ENCODE data around the gene RIBC2.
"Not testable (repeated sequence)": the region's sequence is repeated elsewhere in the genome, so short reads cannot be mapped to it uniquely, and the experiment has no call there.

RIBC2 gene

DNA sequence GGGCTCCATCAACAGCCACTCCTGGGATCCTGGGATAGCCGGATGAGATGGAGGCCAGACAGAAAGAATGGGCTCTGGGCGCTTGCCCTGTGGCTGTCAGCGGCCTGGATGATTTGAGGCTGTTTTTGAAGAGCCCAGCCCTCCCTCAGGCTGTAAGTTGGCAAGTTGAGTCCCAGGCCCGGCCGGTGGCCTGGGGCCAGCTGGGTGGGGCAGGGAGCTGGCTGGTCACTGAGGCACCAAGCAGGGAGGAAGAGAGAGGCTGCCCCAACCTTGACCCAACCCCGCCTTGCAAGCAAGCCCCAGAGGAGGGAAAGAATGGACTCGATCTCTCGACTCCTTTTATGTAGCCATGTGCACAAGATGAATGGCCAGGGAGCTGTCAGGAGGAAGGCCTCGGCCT, 34.9 kb downstream of the RIBC2 start:
- Mint-ChIP-seq H3K27me3 (peaks cover 11% of the 10 kb centered on the region), H3K4me1 (no peaks in the 10 kb centered on the region), H3K27ac (no peak overlapping the region), H3K9me3 (no peaks in the 10 kb centered on the region), H3K36me3 (no peaks in the 10 kb centered on the region), H3K4me3 (no peak overlapping the region)
- CTCF ChIA-PET: no interaction called here
- DNase-seq: no peak

DNA sequence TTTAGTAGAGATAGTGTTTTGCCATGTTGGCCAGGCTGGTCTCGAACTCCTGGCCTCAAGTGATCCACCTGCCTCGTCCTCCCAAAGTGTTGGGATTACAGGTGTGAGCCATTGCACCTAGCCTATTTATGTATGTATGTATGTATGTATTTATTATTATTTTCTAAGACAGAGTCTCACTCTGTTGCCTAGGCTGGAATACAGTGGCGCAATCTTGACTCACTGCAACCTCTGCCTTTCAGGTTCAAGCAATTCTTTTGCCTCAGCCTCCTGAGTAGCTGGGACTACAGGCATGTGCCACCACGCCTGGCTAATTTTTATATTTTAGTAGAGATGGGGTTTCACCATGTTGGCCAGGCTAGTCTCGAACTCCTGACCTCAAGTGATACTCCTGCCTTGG, 35.9 kb downstream of the RIBC2 start:
- H3K36me3 Mint-ChIP-seq, H3K9me3 Mint-ChIP-seq, H3K4me3 Mint-ChIP-seq, DNase-seq, H3K27me3 Mint-ChIP-seq, H3K27ac Mint-ChIP-seq, CTCF ChIA-PET, H3K4me1 Mint-ChIP-seq: not testable (repeated sequence)

DNA sequence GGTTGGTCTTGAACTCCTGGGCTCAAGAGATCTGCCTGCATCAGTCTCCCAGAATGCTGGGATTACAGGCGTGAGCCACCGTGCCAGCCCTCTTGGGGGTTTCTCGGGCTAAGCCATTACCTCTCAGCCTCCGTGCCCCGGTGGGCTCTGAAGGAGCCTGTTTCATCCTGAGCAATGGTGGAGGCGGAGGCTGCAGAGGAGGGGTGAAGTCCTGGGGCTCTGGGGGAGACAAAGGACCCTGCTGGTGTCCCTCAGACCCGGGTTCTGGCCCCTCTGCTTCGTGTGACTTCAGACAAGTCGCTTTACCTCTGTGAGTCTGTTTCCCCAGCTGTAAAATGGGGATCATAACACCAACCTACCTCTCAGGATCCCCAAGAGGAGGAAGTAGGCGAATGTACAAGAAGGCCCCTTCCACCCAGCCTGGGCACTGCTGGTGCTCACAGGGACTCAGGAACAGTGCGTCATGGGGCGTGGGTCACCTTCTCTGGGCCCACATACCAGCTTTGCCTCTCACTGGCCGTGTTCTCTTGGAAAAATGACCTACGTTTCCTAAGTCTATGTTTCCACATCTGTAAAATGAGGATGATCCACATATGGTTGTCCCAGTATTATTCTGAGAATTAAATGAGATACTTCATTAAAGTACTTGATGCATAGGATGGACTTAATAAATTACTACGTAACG, 36.8 kb downstream of the RIBC2 start:
- Mint-ChIP-seq H3K36me3 (no peaks in the 10 kb centered on the region), H3K27me3 (peaks cover 8% of the 10 kb centered on the region), H3K4me1 (no peaks in the 10 kb centered on the region), H3K4me3 (no peak overlapping the region), H3K9me3 (no peaks in the 10 kb centered on the region), H3K27ac (no peak overlapping the region)
- CTCF ChIA-PET: no interaction called here
- DNase-seq: no peak

DNA sequence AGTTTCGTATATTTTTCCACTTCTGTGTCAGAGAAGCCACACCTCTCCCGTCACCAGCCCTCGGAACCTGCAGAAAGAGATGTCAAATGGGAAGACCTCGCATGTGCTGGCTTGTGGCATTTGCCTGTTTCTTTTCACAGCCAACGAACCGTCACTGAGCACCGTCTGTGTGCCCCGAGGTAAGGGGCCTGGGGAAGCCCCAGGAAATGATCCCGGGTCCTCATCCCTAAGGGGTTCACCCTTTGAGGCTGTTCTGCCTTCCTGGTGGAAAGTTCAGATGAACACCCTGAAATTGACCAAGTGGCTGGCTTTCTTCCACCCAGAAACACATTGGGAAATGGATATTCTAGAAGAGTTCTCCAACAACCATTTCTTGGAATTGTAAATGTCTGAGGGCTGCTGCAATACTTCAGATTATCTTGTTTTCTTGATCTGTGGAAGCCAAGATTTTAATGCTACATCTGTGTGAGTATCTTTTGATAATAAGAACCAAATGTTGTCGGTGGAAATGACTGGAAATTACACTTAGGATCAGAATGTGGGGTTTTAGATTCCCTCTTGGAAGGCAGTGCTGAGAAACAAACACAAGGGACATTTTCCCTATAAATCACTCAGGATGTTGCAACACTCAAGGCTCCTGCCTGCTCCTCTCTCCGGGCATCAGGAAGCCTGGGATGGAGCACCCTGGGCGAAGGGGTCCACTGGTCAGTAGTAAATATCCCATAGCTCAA, 37.6 kb downstream of the RIBC2 start:
- H3K27me3 Mint-ChIP-seq: peaks cover 12% of the 10 kb centered on the region
- no peaks in the 10 kb centered on the region for H3K9me3 Mint-ChIP-seq
- H3K4me3 Mint-ChIP-seq: no peak overlapping the region
- H3K36me3 Mint-ChIP-seq: no peaks in the 10 kb centered on the region
- no peaks in the 10 kb centered on the region for H3K4me1 Mint-ChIP-seq
- no peak for DNase-seq
- CTCF ChIA-PET: no interaction called here
- no peak overlapping the region for H3K27ac Mint-ChIP-seq

DNA sequence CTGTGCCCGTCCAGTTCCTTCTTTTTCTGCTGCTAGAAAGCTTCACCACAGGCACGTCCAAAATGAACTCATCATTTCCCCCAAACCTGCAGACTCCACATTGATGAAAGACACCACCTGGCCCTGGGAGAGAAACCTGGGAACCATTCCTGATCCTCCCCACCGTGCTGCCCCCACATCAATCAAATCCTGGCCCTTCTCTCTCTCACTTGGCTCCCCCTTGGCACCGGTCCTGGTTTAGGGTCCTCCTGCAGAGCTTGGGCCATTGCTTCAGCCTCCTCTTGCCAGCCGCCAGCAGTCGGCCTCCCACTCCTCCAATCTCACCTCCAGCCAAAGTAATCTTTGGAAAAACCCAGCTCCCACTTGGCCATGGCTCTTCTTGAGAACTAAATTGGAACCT, 38.5 kb downstream of the RIBC2 start:
- Mint-ChIP-seq H3K9me3 (no peaks in the 10 kb centered on the region), H3K36me3 (no peaks in the 10 kb centered on the region), H3K4me3 (no peak overlapping the region), H3K4me1 (no peaks in the 10 kb centered on the region), H3K27me3 (peaks cover 14% of the 10 kb centered on the region), H3K27ac (no peak overlapping the region)
- no peak for DNase-seq
- CTCF ChIA-PET: no interaction called here

DNA sequence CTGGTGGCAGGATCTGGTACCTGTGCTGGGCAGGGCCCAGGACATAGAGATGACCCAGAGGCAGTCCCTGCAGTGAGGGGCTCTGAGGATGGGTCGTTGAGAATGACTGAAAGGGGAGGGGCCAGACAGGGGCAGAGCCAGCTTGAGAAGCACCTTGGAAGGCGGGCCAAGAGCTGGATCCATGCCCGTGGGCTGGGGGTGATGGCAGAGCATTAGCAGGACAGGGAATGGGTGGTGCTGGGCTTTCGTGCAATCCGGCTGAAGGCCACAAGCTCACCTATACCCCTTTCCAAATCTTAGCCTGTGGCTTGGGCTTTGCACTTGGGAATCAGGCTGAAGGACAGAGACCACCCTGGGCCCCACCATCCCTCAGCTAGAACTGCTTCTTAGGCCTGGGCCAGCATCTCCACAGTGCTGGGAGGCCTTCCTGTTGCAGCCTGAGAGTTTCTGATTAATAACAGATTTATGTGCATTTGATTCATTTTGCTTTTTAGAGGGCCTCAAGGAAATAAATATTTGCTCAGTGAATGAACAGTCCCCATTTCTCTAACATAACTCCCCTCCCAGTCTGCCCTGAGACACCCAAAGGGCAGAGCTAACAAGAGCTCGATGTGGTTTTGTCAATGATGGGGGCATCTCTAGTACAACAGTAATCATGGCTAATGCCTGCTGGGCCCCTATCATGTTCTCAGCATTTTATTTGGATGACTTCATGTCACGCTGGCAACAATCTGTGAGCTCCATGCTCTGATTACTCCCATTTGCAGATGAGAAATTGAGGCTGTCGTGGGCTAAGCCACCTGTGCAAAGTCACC, 39.3 kb downstream of the RIBC2 start:
- no peak for DNase-seq
- peaks cover 16% of the 10 kb centered on the region for H3K27me3 Mint-ChIP-seq
- H3K27ac Mint-ChIP-seq: no peak overlapping the region
- H3K4me3 Mint-ChIP-seq: no peak overlapping the region
- no peaks in the 10 kb centered on the region for H3K36me3 Mint-ChIP-seq
- CTCF ChIA-PET: interaction anchor here (1.0 kb wide), 1 partner anchor 176 kb away, joined by 3 read pairs; no protein-coding TSS in a partner anchor
- H3K4me1 Mint-ChIP-seq: no peaks in the 10 kb centered on the region
- no peaks in the 10 kb centered on the region for H3K9me3 Mint-ChIP-seq

DNA sequence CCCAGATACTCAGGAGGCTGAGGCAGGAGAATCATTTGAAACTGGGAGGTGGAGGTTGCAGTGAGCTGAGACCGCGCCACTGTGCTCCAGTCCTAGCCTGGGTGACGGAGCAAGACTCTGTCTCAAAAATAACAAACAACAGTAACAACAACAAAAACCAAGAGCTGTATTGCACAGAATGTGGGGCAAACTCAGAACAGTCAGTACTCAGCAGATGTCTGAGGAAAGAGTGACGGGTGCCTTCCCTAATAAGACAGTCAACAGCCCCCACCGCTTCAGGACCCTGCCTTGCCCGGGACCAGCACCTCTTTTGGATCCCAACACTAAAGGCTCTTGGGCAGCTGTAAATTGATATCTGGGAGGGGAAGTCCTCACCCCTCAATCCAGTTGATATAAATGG, 40.3 kb downstream of the RIBC2 start:
- Mint-ChIP-seq H3K4me3 (no peak overlapping the region), H3K4me1 (no peaks in the 10 kb centered on the region), H3K9me3 (no peaks in the 10 kb centered on the region), H3K27ac (no peak overlapping the region), H3K27me3 (peaks cover 16% of the 10 kb centered on the region), H3K36me3 (no peaks in the 10 kb centered on the region)
- CTCF ChIA-PET: no interaction called here
- no peak for DNase-seq

DNA sequence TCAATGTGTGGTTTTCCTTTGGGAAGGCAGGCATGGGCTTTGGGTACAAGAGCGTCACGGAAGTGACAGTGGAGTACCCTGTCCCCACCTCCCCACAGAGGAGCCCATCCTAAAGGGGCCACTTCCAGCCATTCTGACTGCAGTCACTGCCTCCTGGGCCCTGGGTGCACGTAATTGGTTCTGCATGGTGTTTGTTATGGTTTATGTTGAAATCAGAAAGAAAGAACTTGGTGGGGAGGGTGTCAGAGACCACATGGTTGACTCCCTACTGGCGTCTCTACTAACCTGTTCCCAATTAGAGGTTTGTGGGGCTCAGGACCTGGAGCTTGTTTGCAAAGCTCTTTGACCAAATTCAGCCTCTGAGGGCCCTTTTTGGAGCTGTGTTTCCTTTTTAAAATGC, 40.8 kb downstream of the RIBC2 start:
- CTCF ChIA-PET: no interaction called here
- Mint-ChIP-seq H3K27ac (no peak overlapping the region), H3K36me3 (no peaks in the 10 kb centered on the region), H3K27me3 (peaks cover 16% of the 10 kb centered on the region), H3K9me3 (no peaks in the 10 kb centered on the region), H3K4me3 (no peak overlapping the region), H3K4me1 (no peaks in the 10 kb centered on the region)
- DNase-seq: no peak

DNA sequence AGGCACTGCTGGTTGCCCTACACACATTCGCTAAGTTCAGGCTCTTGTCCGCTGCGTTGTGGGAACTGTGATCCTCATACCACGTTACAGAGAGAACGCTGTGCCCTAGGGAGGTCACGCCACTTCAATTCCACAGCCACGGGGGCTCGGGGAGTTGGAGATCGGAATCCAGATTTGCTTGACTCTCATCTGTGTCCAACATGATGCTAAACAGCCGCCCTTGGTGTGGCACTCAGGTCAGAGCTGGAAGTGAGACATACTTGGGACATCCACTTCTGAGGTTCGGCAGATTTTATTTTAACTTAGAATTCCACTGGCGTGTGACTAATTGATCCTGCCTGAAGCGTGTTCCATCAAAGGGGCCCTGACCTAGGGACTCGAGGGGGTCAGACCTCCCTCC, 41.7 kb downstream of the RIBC2 start:
- Mint-ChIP-seq H3K36me3 (no peaks in the 10 kb centered on the region), H3K4me1 (no peaks in the 10 kb centered on the region), H3K9me3 (no peaks in the 10 kb centered on the region), H3K27ac (no peak overlapping the region), H3K27me3 (peaks cover 16% of the 10 kb centered on the region), H3K4me3 (no peak overlapping the region)
- CTCF ChIA-PET: no interaction called here
- no peak for DNase-seq

DNA sequence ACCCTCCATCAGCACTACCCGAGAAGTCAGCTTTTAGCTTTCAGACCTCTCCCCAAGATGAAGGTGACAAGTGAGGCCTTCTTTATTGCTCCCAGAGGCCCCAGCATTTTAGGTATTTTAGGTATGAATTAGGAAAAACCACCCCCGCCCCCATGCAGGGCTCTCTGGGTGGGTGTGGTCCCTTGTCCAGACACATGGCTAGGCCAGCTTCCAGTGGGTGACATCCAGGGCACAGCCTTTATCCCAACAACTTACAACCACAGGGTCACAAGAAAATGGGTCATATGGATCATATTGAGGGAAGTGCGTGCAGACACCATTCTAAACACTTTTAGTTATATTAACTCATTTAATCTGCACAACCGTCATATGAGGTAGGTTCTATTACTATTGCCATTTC, 42.1 kb downstream of the RIBC2 start:
- no peaks in the 10 kb centered on the region for H3K9me3 Mint-ChIP-seq
- peaks cover 16% of the 10 kb centered on the region for H3K27me3 Mint-ChIP-seq
- H3K4me3 Mint-ChIP-seq: no peak overlapping the region
- H3K36me3 Mint-ChIP-seq: no peaks in the 10 kb centered on the region
- no peak overlapping the region for H3K27ac Mint-ChIP-seq
- H3K4me1 Mint-ChIP-seq: no peaks in the 10 kb centered on the region
- no peak for DNase-seq
- CTCF ChIA-PET: no interaction called here

DNA sequence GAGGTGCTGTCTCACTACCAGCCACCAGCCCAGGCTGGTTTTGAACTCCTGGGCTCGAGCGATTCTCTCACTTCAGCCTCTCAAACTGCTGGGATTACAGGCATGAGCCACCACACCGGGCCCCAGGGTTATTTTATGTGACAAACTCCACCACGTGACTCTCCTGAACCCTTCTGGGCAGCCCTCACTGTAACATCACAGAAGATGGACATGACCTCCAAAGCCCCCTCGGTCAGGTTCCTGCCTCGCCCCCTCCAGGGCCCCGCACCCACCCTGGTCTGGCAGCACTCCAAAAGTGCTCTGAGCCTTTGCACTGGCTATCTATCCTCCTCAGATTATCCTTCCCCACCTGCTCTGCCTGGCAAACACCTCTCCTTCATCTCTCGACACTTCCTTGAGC, 43.3 kb downstream of the RIBC2 start:
- Mint-ChIP-seq H3K9me3 (no peaks in the 10 kb centered on the region), H3K4me3 (no peak overlapping the region), H3K27ac (no peak overlapping the region), H3K27me3 (peaks cover 16% of the 10 kb centered on the region), H3K4me1 (no peaks in the 10 kb centered on the region), H3K36me3 (no peaks in the 10 kb centered on the region)
- CTCF ChIA-PET: no interaction called here
- no peak for DNase-seq

DNA sequence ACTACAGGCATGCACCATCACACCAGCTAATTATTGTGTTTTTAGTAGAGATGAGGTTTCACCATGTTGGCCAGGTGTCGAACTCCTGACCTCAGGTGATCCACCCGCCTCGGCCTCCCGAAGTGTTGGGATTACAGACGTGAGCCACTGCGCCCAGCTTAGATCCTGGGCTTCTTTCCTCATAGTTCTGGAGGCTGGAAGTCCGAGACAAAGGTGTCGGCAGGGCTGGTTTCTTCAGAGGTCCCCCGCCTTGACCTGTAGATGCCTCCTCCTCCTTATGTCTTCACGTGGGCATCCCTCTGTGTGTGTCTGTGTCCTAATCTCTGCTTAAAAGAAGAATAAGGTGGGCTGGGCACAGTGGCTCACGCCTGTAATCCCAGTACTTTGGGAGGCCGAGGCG, 45.0 kb downstream of the RIBC2 start:
- Mint-ChIP-seq H3K4me1 (no peaks in the 10 kb centered on the region), H3K27ac (no peak overlapping the region), H3K9me3 (no peaks in the 10 kb centered on the region), H3K4me3 (no peak overlapping the region), H3K36me3 (no peaks in the 10 kb centered on the region), H3K27me3 (peaks cover 11% of the 10 kb centered on the region)
- CTCF ChIA-PET: no interaction called here
- DNase-seq: no peak

DNA sequence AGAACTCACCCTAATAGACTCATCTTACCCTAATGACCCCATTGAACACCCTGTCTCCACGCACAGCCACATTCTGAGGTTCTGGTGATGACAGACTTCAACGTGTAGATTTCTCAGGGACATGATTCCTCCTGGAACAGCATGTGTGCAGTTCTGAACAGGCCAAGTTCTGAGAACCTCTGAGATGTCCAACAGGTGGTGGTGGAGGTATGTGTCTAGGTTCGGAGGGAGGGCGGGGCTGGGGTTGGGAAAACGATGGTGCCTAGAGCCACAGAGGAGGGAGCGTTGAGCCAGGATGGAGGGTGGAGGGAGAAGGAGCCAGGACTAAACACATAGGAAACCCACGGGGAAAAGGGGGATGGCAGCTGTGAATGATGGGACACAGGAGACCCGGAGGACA, 45.7 kb downstream of the RIBC2 start:
- no peaks in the 10 kb centered on the region for H3K36me3 Mint-ChIP-seq
- H3K4me3 Mint-ChIP-seq: no peak overlapping the region
- no peaks in the 10 kb centered on the region for H3K9me3 Mint-ChIP-seq
- no peak overlapping the region for H3K27ac Mint-ChIP-seq
- no peaks in the 10 kb centered on the region for H3K4me1 Mint-ChIP-seq
- CTCF ChIA-PET: no interaction called here
- DNase-seq: no peak
- H3K27me3 Mint-ChIP-seq: peaks cover 14% of the 10 kb centered on the region

DNA sequence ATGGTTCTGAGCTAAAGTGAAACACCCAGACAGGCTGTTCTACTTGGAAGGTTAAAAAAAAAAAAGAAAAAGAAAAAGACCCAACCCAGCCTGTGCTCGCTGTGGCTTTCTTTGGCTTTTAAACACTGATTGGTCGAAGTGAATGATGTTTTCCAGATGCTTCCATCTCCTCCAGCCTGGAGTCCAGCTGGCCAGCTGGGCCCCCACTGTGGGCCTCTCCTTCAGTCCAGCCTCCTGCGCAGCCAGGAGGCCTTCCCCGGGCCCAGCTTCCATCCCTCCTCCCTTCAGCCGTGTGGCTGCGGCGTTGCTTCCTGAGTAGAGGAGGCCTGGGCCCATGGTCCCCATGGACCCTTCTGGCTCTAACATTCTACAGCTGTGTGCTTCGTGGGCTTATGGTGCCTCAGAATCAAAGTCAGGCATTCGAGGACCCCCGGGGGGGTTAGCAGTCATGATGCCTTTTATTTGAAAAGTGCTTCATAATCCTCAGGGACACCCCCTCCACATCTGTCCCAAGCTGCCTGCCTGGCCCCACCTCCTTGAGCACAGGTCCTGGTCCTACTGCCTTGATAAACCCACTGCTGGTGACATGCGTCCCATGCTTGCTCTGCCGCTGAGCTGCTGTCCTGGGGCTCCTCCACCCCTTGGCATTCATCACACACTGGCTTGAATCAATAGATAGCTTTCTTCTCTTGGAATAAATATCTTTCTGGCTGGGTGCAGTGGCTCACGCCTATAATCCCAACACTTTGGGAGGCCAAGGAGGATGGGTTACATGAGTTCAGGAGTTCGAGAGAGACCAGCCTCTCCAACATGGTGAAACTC, 47.0 kb downstream of the RIBC2 start:
- no peaks in the 10 kb centered on the region for H3K9me3 Mint-ChIP-seq
- no peaks in the 10 kb centered on the region for H3K36me3 Mint-ChIP-seq
- DNase-seq: no peak
- peaks cover 17% of the 10 kb centered on the region for H3K27me3 Mint-ChIP-seq
- no peaks in the 10 kb centered on the region for H3K4me1 Mint-ChIP-seq
- CTCF ChIA-PET: no interaction called here
- H3K27ac Mint-ChIP-seq: no peak overlapping the region
- H3K4me3 Mint-ChIP-seq: no peak overlapping the region

All from activated naive CD4-positive, alpha-beta T cell treated with anti-CD3 and anti-CD28 coated beads, Interleukin-2, amount 10 ng/mL, durations not matched to agents 7 days and 5 days (primary cell).